HG03139 (cell line): ENCODE measurements around the gene FBXL7.

ENCODE experiments used
- ATAC-seq: cut with Tn5 transposase; IDR thresholded peaks from one replicate; pipeline ENCODE4 v1.9.1; 2021; ENCODE audit not compliant: unreplicated experiment

Gene FBXL7

DNA sequence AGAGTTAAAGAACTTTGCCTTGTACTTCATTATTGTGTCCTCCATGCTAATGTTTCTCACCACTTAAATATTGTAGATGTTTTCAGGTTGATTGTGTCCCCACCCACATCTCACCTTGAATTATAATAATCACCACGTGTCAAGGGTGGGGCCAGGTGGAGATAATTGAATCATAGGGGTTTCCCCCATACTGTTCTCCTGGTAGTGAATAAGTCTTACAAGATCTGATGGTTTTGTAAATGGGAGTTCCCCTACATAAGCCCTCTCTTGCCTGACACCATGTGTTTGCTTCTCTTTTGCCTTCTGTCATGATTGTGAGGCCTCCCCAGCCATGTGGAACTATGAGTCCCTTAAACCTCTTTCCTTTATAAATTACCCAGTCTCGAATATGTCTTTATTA, 248.3 kb downstream of the FBXL7 start:
- ATAC-seq, result no peak

DNA sequence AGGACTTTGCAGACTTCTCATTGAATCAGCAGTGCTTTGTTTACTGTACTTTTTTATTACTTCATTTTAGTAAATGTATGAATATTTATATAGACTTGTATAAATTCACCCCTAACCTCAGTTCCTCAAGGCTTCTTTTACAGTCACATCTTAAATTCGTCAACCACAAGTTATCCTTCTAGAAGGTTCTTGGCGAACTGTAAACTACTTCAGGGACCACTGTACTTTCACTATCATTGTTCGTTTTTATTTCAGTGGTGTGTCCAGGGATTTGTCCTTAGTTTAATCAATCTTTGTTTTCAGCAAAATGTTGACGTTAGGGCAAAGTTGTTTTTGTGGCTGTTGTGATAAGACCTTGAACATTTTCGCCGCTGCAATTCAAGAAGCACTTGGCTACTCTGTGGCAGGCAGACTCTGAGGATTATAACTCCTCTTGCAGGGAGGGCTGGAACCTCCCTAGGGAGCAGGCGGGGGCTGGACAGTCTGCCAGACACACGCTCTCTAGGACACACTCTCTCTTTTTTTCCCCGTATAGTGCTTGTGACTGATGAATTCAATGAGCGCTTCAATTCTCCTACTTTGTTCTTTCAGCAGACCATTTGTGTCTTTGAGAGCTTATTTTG, 252.8 kb downstream of the FBXL7 start:
- no peak for ATAC-seq

DNA sequence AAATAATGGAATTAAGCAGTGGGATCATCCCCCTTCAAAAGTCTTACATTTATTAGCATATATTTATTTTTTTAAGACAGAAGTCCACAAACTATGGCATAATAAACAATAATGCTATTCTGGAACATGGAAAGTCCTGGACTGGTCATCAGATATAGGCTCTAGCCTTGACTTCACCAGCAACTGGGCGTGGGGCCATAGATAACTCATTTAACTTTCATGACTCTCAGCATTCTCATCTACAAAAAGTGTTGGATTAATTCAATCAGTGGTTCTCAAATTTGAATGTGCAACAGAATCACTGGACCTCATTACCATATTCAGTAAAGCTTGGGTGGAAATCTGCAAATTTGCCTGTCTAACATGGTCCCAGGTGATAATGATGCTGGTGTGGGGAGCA, 253.8 kb downstream of the FBXL7 start:
- ATAC-seq, result no peak

DNA sequence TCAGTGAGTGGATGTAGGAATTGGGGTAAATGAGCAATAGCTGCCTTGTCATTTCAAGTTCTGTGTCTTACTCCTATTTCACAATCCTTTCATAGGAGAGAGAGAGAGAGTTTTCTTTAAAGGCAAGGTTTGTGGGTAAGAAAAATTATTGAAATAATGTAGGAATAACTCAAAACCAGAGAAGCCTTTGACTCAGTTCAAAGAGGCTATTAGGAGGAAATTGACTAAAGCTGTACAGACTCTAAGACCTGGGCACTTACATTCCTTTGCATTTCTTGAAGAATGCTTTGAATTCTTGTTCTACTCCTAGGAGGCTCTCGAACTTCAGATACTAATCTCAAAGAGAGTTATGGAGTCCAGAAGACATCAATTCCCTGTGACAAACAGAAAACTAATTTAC, 257.1 kb downstream of the FBXL7 start:
- no peak for ATAC-seq

DNA sequence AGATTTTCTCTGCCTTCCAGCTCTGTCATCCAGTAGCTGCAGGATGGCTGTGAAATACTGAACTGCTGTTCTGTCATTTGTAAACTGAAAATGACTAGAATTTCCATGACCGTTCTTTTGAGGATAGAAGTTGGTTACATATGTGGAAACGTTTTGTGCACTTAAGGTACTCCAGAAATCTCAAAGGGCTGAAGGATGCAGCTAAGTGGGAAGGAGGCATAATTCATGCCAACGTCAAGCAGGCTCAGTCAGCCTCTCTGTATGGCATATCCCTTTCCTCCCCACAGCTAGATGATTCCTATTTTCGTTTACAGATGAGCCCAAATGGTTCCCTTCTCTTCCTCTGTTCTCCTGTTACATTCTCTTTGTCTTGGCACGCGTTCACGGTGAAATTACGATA, 257.6 kb downstream of the FBXL7 start:
- no peak for ATAC-seq

DNA sequence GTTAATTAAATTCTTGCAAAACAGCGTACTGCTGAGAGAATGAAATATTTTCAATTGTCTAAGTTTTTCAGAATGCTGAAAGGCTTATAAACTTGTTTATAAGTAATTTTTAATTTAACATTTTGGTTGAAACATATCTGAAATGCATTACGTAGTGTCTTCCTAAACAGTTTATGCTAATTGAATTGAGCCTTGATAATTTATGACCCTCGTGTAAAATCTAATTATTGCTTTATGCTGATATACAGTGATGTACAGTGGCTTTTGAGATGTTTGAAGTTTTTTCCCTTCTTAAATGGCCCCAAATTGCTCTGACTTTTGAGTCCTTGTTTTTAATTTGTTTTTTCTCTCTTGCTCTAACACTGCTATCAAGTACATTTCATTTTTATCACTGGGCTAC, 262.7 kb downstream of the FBXL7 start:
- no peak for ATAC-seq

DNA sequence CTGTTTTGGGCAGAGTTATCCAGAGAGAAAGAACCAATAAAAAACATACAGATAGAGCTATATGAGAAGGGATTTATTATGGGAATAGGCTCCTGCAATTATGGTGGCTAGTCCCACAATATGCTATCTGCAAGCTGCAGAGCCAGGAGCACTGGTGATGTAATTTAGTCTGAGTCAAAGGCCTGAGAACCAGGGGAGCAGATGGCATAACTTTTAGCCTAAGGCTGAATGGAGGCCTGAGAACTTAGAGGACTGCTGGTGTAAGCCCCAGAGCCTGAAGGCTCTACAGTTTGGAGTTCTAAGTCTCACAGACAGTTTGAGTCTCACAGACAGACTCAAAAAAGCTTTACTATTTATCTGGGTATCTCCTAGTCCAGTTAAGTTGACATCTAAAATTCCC, 263.8 kb downstream of the FBXL7 start:
- no peak for ATAC-seq

DNA sequence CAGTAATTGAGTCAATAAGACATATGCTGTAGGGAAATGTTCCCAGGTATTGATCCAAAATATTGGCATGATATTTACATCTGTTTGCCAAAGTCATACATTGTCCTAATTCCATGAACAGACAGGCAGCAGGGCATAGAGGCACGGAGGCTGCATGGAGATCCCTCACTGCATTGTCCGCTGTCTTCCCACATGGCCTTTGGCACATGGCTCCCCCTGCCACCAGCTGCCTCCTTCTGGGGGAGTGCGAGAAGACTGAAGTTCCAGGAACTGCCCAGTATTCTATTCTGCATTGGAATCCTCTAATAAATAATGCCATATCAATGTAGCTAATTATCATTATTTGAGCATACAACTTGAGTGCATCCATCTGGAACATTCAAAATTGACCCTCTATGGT, 269.0 kb downstream of the FBXL7 start:
- ATAC-seq, result no peak

DNA sequence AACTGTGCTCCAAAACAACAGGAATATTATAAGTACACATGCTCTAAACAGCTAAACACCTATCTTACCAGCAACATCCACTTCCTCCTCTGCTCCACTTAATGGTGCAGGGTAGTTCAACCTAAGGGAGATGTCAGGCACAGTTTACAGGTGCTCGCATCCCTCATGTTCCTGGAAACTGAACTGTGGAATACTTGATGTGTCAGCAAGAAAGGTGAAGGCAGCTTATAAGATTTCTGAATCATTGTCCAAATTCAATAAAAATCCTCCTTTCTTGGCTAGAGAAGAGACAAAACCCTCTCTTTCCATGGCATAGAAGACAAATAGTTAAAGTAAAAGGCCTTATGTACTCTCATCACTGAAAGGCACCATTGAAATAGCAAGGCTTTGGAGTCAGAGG, 272.2 kb downstream of the FBXL7 start:
- no peak for ATAC-seq

DNA sequence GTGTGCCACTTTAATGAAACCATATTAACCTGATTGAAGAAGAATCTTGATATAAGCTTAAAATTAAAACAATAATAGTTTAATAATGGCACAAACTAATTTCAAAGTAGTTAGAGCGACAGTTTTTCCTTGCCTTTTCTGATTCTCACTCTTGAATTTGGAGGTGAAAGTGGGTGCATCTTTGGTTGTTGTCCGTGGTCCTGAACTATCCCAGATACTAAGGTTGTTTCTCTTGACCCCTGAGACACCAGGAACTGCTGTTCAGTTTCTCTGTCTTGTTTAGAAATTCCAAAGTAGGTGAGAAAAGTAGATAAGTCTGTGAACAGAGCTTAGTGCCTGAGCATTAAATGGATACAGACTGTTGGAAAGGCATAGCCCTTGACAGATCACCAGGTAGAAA, 274.7 kb downstream of the FBXL7 start:
- ATAC-seq, result no peak

DNA sequence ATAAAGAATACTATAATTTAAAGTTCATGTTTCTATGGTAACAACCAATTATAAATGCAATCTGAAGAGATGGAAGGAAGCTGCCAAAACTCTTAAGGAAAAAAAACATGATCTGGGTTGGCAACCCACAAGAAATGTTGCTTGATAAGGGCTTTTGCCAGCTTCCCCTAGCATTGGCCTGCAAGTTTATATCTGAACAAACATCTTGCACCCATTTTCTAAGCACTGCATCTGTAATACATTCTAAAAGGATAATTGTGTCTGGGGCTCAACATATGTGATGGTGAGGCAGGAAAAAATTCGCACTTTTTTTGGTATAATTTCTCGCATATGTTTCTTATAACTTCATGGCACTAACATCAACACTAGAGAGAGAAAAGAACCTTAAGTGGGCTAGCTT, 276.4 kb downstream of the FBXL7 start:
- no peak for ATAC-seq

DNA sequence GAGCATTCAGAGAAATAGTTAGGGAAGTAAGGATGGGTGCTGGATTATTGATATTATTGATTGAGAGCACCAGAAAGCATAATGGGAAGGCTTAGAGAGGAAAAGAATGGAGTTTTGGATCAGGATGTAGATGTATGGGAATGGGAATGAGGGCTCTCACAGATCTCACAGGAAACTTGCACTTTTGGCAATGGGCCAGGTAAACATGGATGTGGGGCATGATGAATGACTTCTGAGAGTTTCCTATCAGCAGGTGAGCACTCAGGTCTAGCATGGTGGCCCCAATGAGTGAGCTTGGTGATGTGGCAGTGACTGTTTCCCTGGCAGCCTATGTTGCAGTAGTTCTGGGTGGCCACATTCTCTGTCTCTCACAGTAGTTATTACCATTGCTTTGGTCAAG, 283.8 kb downstream of the FBXL7 start:
- ATAC-seq, result no peak

DNA sequence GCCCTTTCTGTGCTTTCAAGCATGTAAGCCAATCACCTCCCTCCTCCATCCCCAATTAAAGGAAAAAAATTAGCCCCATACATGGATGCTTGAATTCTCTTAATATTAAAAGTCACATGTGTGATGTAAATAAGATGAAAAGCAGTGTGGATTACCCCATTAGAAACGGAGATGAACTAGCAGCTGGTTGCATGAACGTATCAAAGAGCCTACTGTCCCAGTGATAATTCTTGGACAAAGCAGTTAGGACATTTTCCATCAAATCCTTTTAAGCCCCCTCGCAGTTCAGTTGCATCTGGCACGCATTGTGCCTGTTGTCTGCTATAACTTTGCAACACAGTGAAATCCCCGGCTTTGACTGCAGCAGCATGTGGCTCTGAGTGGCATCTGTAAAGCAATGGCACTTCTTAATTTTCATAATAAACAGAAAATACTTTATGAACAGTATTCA, 285.6 kb downstream of the FBXL7 start:
- ATAC-seq, result no peak

DNA sequence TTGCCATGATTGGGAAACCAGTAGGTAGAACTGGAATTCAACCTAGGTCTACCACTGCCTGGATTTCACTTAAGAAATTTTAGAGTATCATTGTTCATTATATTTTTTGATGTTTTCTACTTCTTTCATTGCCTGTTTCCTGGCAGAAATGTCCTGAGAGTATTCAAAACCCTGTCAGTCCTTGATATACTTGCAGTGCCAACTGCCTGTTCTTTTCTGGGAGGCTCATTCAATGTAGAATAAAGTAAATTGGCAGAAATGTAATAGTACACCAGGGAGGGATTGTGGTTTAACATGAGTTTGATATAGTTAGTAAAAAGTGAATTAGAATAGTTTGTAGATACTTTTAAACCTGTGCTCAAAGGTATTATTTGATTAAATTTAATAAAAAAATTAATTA, 286.3 kb downstream of the FBXL7 start:
- ATAC-seq, result no peak

DNA sequence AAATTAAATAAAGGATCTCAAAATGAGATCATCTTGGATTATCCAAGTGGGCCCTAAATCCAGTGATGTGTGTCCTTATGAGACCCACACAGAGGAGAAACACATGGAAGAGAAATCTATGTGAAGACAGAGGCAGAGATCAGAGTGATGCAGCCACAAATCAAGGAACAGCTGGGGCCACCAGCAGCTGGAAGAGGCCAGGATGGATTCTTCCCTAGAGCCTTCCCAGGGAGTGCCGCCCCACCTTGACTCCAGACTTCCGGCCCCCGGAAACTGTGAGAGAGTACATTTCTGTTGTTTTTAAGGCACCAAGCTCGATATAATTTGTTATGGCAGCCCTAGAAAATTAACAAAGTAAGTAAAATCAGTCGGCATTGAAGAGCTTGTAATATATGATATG, 286.9 kb downstream of the FBXL7 start:
- no peak for ATAC-seq

DNA sequence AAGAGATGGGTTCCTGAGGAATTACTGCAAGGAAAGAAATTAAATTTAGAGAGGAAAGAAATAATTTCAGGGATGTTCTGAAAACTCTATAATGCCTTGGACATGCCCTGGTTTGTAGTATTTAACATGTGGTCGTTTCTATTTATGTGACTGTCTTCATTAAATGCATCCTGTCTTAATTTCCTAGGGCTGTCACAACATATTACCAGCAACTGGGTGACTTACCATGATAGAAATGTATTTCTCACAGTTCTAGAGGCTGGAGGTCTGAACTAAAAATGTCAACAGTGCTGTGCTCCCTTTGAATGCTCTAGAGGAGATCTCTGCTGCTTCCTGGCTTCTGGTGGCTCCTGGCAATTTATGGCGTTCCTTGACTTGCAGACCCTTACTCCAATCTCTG, 287.7 kb downstream of the FBXL7 start:
- no peak for ATAC-seq

DNA sequence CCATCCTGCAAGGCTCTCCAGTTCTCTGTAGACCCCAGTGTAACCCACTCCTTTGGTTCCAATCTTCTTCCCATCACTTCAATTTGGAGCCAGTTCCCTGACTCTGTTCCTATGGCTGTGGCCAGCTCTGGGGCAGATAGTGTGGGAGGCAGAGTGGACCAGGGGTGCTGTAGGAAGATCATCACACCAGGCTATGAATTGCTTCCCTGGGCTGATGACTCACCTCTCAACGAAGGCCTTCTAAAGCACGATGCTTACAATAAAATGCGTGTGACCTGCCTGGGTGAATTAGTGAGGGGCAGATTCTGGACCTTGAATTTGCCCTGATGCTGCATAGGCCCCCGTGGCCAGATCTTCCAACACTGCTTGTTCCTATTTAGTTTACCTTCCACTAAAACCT, 289.7 kb downstream of the FBXL7 start:
- ATAC-seq, result no peak

DNA sequence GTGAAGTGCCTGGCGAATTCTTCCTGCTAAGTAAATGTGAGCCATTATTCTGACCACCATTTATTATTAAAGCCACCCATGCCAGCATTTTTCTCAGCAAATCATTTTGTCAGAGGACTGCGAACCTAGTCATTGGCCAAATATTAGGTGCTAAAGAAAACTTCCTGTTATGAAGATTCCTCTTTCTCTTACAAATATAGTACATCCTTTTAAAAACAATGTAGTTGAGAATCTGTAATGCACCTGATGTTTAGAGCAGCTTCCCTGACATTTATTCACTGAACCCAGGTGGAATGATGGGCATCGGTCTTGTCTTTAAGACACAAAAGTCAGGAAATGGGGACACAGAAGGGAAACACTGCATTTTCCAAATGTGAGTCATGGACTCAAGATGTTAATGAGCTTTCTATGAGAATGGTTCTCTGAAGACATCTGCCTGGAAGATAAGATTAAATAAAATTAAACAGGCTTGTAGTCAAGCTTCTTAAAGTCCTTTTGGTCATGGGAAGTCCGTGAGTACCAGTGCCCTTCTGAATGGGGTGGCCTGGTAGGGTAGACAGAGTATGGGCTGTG, 290.6 kb downstream of the FBXL7 start:
- ATAC-seq, result no peak

DNA sequence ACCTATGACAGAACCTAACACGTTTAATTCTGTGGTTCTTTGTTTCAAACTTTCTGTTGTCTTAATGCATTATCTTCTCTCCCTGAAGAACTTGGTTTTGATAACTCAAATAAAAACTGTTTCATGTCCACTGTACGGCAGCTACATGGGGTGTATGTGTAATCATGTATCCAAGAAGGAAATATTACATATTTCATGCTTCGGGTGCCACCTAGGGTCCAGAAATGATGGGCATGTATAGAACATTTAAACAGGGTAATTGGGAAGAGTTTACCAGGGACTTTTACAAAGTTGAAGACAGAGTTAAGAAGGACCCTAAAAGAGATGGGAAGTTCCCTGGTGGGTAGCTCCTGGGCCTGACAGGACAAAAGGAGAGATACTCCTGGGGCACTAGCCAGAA, 291.3 kb downstream of the FBXL7 start:
- ATAC-seq, result no peak

DNA sequence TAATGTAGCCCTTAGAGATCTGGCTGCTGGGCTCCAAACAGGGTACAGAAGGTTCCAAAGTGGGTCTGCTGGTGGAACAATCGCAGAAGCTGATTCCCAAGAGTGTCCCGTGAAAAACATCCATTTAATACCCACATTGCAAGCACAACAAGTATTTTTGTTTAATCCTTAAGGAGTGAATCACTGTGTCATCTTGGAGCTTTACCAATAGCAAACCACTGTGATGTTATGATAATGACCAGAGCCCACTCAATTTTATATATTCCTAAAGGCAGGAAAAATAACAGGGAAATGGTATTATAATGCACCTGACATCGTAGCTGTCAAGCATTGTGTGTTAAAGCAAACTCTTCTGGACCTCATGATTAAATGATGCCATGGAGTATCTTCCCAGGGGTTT, 291.9 kb downstream of the FBXL7 start:
- no peak for ATAC-seq

DNA sequence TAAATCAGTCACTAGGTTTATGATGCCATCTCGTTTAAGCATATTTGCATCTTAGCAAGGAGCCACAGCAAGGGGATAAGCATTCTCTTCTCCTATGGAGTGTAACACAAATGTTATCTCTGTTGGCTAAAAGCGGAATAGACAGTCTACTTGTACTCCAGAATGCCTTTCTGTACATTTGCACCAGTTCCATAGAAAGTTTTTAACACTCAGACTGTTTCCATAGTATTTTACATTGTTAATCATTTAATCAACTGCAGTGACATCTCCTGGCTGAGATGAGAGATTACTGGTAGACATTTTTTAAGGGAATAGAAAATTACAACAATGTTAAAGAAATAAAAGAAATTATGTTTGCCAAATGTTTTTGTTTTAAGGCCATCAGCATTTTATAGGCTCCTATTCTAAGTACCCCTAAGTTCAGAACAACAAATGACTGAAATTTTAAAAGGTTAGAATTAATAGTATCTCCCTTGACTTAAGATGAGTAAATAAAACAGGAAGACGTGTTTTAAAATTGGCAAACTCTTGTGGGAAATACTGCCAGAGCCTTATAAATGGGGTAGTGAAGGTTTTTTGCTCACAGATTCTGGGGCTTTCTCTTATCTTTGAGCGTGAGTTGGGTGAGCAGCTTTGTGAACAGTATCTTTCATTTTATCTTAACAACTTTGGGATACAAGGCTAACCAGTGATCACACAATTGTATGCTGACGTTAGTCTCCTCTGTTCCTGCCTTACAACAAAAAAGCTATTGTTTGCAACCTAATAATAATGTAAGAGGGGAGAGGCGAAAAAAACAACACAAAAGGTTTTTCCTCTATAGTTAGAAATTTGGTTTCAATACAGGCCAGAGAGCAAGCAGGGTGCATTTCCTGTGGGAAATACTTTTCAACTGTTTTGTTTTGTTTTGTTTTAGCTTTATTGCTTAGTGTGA, 294.3 kb downstream of the FBXL7 start:
- ATAC-seq, result no peak

DNA sequence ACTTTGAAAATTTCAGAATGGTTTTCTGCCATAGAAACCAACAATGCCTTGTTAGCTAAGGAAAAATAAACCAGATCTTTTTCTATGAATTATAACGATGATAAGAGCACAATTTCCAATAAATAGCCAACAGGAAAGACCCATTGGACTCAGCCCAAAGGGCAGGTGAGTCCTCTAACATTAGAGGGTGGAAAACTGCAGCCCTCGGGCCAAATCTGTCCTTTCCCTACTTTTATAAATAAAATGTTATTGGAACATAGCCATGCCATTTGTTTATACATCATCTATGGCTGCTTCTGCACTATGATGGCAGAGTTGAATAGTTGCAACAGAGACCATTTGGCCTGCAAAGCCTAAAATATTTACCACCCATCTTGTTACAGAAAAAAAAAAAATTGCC, 296.1 kb downstream of the FBXL7 start:
- no peak for ATAC-seq
